GM12878 (cell line): ENCODE measurements around the gene C6orf52. TPM values are rescaled to one million over a fixed set of nuclear protein-coding genes. Genes with fewer than 3 reads are reported as not detected.

ENCODE experiments used
- ATAC-seq: fragments of 200-7000 bp; cut with Tn5 transposase; 3 replicates; pipeline ENCODE4 v1.9.1; 2020; ENCODE audit warnings: mild to moderate bottlenecking, moderate library complexity
- BruUV-seq: library from RNA; stranded (reverse); fragments of 400-500 nt; replicated peaks from 2 replicates; lab custom pipeline; 2021; lab: Mats Ljungman, UMichigan
- CTCF ChIA-PET: fragments of 300-600 bp; sonication (Branson Sonifier 250); formaldehyde crosslinking; extraction: SDS; loops from one replicate; lab custom pipeline; 2021; ENCODE audit warnings: inconsistent platforms; lab: Yijun Ruan, JAX
- POLR2A ChIA-PET: fragments of 350-600 bp; formaldehyde crosslinking; extraction: SDS; loops from one replicate; lab custom pipeline; 2021; ENCODE audit warnings: inconsistent platforms; lab: Charles Lee
- RAD21 ChIA-PET: fragments of 300-600 bp; sonication (Branson Sonifier 250); formaldehyde crosslinking; loops from one replicate; lab custom pipeline; 2023; ENCODE audit warnings: antibody characterized with exemption; ENCODE audit not compliant: unreplicated experiment; lab: Charles Lee
- SMC1A ChIA-PET: fragments of 300-600 bp; sonication (Branson Sonifier 250); formaldehyde crosslinking; loops from one replicate; lab custom pipeline; 2023; ENCODE audit not compliant: unreplicated experiment, uncharacterized antibody; lab: Charles Lee
- DNase-seq: peaks from one replicate; pipeline ENCODE4 v3.0.0-alpha.2; 2011; ENCODE audit warnings: low read depth, low spot score
- FAIRE-seq: peaks from 3 replicates; lab custom pipeline; 2011; peaks lifted over from hg19 to GRCh38; lab: Jason Lieb, UNC
- H2AFZ ChIP-seq: 2 replicates; pipeline ENCODE4 v1.6.0; 2011; ENCODE audit warnings: low read depth, low read length, control low read depth; ENCODE audit not compliant: control insufficient read depth
- H3K27ac ChIP-seq: 2 replicates; pipeline ENCODE4 v1.5.1; 2011; ENCODE audit warnings: control low read depth; ENCODE audit not compliant: control insufficient read depth, insufficient read depth
- H3K27me3 ChIP-seq, 2 experiments: replicated peaks in 1 of 2; 2 replicates each; pipeline versions ENCODE4 v1.6.0 to v1.6.1; 2011; ENCODE audit warnings: low read length in 1 of 2; ENCODE audit not compliant: control insufficient read depth in 2 of 2, insufficient read depth in 2 of 2
- H3K36me3 ChIP-seq, 2 experiments: 2 replicates each; pipeline ENCODE4 v1.5.1; 2011; ENCODE audit warnings: low read length in 1 of 2; ENCODE audit not compliant: control insufficient read depth in 2 of 2, insufficient read depth in 2 of 2
- H3K4me1 ChIP-seq: 2 replicates; pipeline ENCODE4 v1.6.1; 2011; ENCODE audit warnings: mild to moderate bottlenecking, low read length, moderate library complexity, mixed read lengths; ENCODE audit not compliant: control insufficient read depth, insufficient read depth
- H3K4me2 ChIP-seq: 2 replicates; pipeline ENCODE4 v1.6.0; 2011; ENCODE audit warnings: control low read depth; ENCODE audit not compliant: control insufficient read depth, insufficient read depth
- H3K4me3 ChIP-seq: fragments of 200-600 bp; sonication (generic); 2 replicates; pipeline ENCODE4 v1.5.1; 2016
- H3K79me2 ChIP-seq: 2 replicates; pipeline ENCODE4 v1.6.0; 2011; ENCODE audit warnings: low read length; ENCODE audit not compliant: control insufficient read depth, insufficient read depth
- H3K9ac ChIP-seq: 2 replicates; pipeline ENCODE4 v1.8.0; 2011; ENCODE audit warnings: low read length, control low read depth, mixed read lengths; ENCODE audit not compliant: control insufficient read depth, insufficient read depth
- H3K9me3 ChIP-seq: replicated peaks from 3 replicates; pipeline ENCODE4 v1.5.1; 2011; ENCODE audit warnings: mild to moderate bottlenecking, low read length; ENCODE audit not compliant: control insufficient read depth, insufficient read depth
- H4K20me1 ChIP-seq: 2 replicates; pipeline ENCODE4 v1.6.0; 2011; ENCODE audit not compliant: control insufficient read depth, insufficient read depth
- ATF7 ChIP-seq: fragments of 450-650 bp; IDR thresholded peaks from 2 replicates; pipeline ENCODE4 v1.6.1; 2016; ENCODE audit warnings: low read depth, mild to moderate bottlenecking
- BCL11A ChIP-seq: IDR thresholded peaks from 2 replicates; pipeline ENCODE4 v1.6.1; 2011; ENCODE audit warnings: low read depth, low read length
- EGR1 ChIP-seq, 2 experiments: IDR thresholded peaks; 1 replicate in 1 of 2; 2 replicates in 1 of 2; pipeline ENCODE4 v1.6.1; 2011 to 2012; ENCODE audit warnings: low read depth in 2 of 2, low read length in 2 of 2, borderline replicate concordance in 1 of 2, mild to moderate bottlenecking in 1 of 2, moderate library complexity in 1 of 2
- EP300 ChIP-seq, 2 experiments: fragments of 150-350 bp in 1 of 2; IDR thresholded peaks; 2 replicates each; pipeline ENCODE4 v1.6.1; 2011 to 2012; ENCODE audit warnings: low read depth in 2 of 2, low read length in 2 of 2, borderline replicate concordance in 1 of 2, improper control_type of control experiment in 1 of 2, inconsistent platforms in 1 of 2; ENCODE audit not compliant: control insufficient read depth in 1 of 2
- ESRRA ChIP-seq: IDR thresholded peaks from 2 replicates; pipeline ENCODE4 v1.6.1; 2012; ENCODE audit warnings: mild to moderate bottlenecking, low read length, improper control_type of control experiment
- IKZF1 ChIP-seq: fragments of 450-650 bp; conservative IDR thresholded peaks from 2 replicates; pipeline ENCODE4 v1.6.1; 2017; ENCODE audit warnings: antibody characterized with exemption, mild to moderate bottlenecking
- MTA2 ChIP-seq: fragments of 450-650 bp; IDR thresholded peaks from 2 replicates; pipeline ENCODE4 v1.6.1; 2016; ENCODE audit warnings: low read depth, mild to moderate bottlenecking, moderate library complexity
- MYB ChIP-seq: fragments of 150-350 bp; IDR thresholded peaks from 2 replicates; pipeline ENCODE4 v1.6.1; 2014; ENCODE audit warnings: mild to moderate bottlenecking, low read depth, low read length, borderline replicate concordance
- NR2C2 ChIP-seq: IDR thresholded peaks from 2 replicates; pipeline ENCODE4 v1.6.1; 2011; ENCODE audit warnings: borderline replicate concordance, low read depth; ENCODE audit not compliant: control insufficient read depth, insufficient read length
- PAX5 ChIP-seq: IDR thresholded peaks from 2 replicates; pipeline ENCODE4 v1.6.1; 2011; ENCODE audit warnings: low read depth, low read length, borderline replicate concordance
- POLR2A ChIP-seq: IDR thresholded peaks from 2 replicates; pipeline ENCODE4 v1.6.1; 2011; ENCODE audit warnings: low read depth, mild to moderate bottlenecking, low read length
- POLR2AphosphoS2 ChIP-seq: IDR thresholded peaks from 2 replicates; pipeline ENCODE4 v1.6.1; 2011; ENCODE audit warnings: low read depth, mild to moderate bottlenecking, low read length, improper control_type of control experiment, moderate library complexity
- STAT1 ChIP-seq: fragments of 450-650 bp; conservative IDR thresholded peaks from 2 replicates; pipeline ENCODE4 v1.6.1; 2014; ENCODE audit warnings: antibody characterized with exemption, mild to moderate bottlenecking
- YY1 ChIP-seq: IDR thresholded peaks from 2 replicates; pipeline ENCODE4 v1.6.1; 2011; ENCODE audit warnings: low read depth, mild to moderate bottlenecking, low read length
- WGBS: methylation state at CpG from one replicate; pipeline ENCODE4 v1.1.6; 2016; ENCODE audit warnings: low lambda C conversion rate; ENCODE audit not compliant: insufficient replicate concordance, insufficient coverage; ENCODE audit errors: missing lambda C conversion rate; 5-methylcytosine and 5-hydroxymethylcytosine counted together
- in situ Hi-C: fragments of 300-500 bp; cut with MboI; formaldehyde crosslinking; loops from 9 replicates; pipeline ENCODE4 v1.14.3; 2018; ENCODE audit warnings: mixed read lengths
- intact Hi-C: fragments of 100-400 bp; cut with micrococcal nuclease; formaldehyde crosslinking; loops from one replicate; pipeline ENCODE4 v1.14.2; 2022; ENCODE audit not compliant: unreplicated experiment
- polyA plus RNA-seq, 11 experiments: library from polyadenylated mRNA; depleted of rRNA in 4 of 11; unstranded in 6 of 11; stranded (reverse) in 5 of 11; fragments of >200 nt; fragmentation: Nextera tagmentation in 4 of 11; fragmentation: Illumina TruSeq in 1 of 11; extraction: Ambion mirVana in 4 of 11; extraction: Trizol in 1 of 11; gene quantifications; 1 replicate in 1 of 11; 2 replicates in 10 of 11; pipeline versions ENCODE4 v1.2.1 to v1.2.3, GENCODE V29; 2011 to 2016; ENCODE audit warnings: inconsistent platforms in 2 of 11, missing spikeins in 2 of 11, low read depth in 1 of 11
- total RNA-seq, 4 experiments: library from RNA; depleted of rRNA in 3 of 4; stranded (reverse); fragments of >200 nt in 3 of 4; fragmentation: Illumina TruSeq in 1 of 4; extraction: Trizol in 1 of 4; gene quantifications; 2 replicates each; pipeline versions ENCODE4 v1.2.1 to v1.2.3, GENCODE V29; 2013 to 2021
- TF ChIP-seq, protein P1 (sequence below): IDR thresholded peaks from 2 replicates; pipeline ENCODE4 v1.6.1; 2012; ENCODE audit warnings: mild to moderate bottlenecking, low read depth, low read length
- TF ChIP-seq, protein P2 (sequence below): fragments of 450-650 bp; IDR thresholded peaks from 2 replicates; pipeline ENCODE4 v1.6.1; 2017; ENCODE audit warnings: antibody characterized with exemption, mild to moderate bottlenecking, moderate library complexity
- TF ChIP-seq, protein P3 (sequence below): IDR thresholded peaks from 2 replicates; pipeline ENCODE4 v1.6.1; 2011; ENCODE audit warnings: borderline replicate concordance, low read depth, mild to moderate bottlenecking, moderate library complexity, mixed read lengths, low read length; ENCODE audit not compliant: insufficient read depth; ENCODE audit errors: extremely low read length

C6orf52 gene
- total and polyA plus RNA-seq, 10 of the 15 experiments (the other 5 are each of a cell fraction or from before 2014, with no cell fraction given) = 2.7 to 15.1 (median 4.9) TPM

DNA sequence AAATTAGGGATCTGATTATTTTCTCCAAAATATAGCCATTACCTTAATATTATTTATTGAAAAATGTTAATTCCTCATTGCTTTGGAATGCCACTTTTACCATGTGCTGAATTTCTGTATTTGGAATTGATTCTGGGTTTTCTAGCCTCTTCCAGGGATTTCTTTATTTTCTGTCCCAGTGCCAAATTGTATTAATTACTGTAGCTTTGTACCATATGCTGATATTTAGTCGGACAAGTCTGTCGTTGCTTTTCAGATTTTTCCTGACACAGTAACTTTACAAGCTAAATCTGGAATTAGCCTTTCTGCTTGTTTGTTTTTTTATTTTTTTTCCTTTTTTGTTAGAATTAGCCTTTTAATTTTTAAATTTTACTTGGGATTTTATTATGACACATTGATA lies 42.3 kb upstream of the C6orf52 start (continued):
- TF ChIP-seq, protein P1, sequence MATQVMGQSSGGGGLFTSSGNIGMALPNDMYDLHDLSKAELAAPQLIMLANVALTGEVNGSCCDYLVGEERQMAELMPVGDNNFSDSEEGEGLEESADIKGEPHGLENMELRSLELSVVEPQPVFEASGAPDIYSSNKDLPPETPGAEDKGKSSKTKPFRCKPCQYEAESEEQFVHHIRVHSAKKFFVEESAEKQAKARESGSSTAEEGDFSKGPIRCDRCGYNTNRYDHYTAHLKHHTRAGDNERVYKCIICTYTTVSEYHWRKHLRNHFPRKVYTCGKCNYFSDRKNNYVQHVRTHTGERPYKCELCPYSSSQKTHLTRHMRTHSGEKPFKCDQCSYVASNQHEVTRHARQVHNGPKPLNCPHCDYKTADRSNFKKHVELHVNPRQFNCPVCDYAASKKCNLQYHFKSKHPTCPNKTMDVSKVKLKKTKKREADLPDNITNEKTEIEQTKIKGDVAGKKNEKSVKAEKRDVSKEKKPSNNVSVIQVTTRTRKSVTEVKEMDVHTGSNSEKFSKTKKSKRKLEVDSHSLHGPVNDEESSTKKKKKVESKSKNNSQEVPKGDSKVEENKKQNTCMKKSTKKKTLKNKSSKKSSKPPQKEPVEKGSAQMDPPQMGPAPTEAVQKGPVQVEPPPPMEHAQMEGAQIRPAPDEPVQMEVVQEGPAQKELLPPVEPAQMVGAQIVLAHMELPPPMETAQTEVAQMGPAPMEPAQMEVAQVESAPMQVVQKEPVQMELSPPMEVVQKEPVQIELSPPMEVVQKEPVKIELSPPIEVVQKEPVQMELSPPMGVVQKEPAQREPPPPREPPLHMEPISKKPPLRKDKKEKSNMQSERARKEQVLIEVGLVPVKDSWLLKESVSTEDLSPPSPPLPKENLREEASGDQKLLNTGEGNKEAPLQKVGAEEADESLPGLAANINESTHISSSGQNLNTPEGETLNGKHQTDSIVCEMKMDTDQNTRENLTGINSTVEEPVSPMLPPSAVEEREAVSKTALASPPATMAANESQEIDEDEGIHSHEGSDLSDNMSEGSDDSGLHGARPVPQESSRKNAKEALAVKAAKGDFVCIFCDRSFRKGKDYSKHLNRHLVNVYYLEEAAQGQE = no peak
- no peak for TF ChIP-seq POLR2AphosphoS2
- TF ChIP-seq, protein P2, sequence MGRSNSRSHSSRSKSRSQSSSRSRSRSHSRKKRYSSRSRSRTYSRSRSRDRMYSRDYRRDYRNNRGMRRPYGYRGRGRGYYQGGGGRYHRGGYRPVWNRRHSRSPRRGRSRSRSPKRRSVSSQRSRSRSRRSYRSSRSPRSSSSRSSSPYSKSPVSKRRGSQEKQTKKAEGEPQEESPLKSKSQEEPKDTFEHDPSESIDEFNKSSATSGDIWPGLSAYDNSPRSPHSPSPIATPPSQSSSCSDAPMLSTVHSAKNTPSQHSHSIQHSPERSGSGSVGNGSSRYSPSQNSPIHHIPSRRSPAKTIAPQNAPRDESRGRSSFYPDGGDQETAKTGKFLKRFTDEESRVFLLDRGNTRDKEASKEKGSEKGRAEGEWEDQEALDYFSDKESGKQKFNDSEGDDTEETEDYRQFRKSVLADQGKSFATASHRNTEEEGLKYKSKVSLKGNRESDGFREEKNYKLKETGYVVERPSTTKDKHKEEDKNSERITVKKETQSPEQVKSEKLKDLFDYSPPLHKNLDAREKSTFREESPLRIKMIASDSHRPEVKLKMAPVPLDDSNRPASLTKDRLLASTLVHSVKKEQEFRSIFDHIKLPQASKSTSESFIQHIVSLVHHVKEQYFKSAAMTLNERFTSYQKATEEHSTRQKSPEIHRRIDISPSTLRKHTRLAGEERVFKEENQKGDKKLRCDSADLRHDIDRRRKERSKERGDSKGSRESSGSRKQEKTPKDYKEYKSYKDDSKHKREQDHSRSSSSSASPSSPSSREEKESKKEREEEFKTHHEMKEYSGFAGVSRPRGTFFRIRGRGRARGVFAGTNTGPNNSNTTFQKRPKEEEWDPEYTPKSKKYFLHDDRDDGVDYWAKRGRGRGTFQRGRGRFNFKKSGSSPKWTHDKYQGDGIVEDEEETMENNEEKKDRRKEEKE = no peak
- TF ChIP-seq, all 136 proteins: peak for 0

DNA sequence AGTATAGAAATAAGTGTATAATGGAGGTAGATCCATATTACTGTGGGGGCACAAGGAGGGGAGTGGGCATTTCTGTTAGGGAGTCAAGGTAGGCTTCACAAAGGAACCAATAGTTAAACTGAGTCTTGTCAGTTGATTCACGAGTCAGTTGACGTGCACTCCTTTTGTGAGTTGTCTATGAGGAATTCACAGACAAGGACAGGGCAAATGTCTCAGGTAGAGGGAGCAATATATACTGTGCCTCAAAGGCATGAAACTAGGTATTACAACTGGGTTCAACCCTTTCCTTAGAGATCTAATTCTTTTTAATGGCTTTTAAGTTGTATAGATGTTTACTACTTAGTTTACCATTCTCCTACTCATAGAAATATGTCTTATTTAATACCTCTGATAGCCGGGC lies 39.4 kb upstream of the C6orf52 start:
- H3K4me2 ChIP-seq = no peak overlapping the region
- POLR2A ChIA-PET = interaction anchor here (0.5 kb wide), 1 partner anchor 295 kb away, joined by 4 read pairs; no protein-coding TSS in a partner anchor
- H4K20me1 ChIP-seq = no peaks in the 10 kb centered on the region
- H3K4me3 ChIP-seq = no peak overlapping the region
- H2AFZ ChIP-seq = no peak overlapping the region
- ATAC-seq = no peak
- no peak overlapping the region for H3K27ac ChIP-seq
- H3K79me2 ChIP-seq = no peaks in the 10 kb centered on the region
- peaks cover 2 to 3% of the 10 kb centered on the region in 2 experiments; a peak in 1 of 4 replicates for H3K36me3 ChIP-seq
- CTCF ChIA-PET = interaction anchor here (0.6 kb wide), 1 partner anchor 14 kb away, joined by 3 read pairs; the partner anchor contains the start of gene TMEM14B
- intact Hi-C loops (no loop called here), in situ Hi-C loops (no loop called here)
- DNase-seq = no peak
- SMC1A ChIA-PET = no interaction called here
- no TSS peak for BruUV-seq
- no peak for FAIRE-seq
- RAD21 ChIA-PET = no interaction called here
- no peaks in the 10 kb centered on the region for H3K4me1 ChIP-seq
- H3K9me3 ChIP-seq = no peaks in the 10 kb centered on the region
- WGBS = 98% methylated on average over 3 of the region's 3 CpGs
- no peaks in the 10 kb centered on the region for H3K27me3 ChIP-seq
- H3K9ac ChIP-seq = no peak overlapping the region
- no peak for TF ChIP-seq MTA2
- TF ChIP-seq, protein P3, sequence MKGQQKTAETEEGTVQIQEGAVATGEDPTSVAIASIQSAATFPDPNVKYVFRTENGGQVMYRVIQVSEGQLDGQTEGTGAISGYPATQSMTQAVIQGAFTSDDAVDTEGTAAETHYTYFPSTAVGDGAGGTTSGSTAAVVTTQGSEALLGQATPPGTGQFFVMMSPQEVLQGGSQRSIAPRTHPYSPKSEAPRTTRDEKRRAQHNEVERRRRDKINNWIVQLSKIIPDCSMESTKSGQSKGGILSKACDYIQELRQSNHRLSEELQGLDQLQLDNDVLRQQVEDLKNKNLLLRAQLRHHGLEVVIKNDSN = no peak
- TF ChIP-seq MYB = no peak
- TF ChIP-seq ESRRA = no peak
- TF ChIP-seq IKZF1 = no peak
- no peak for TF ChIP-seq EGR1 (IDR thresholded peaks at IDR 0.05; ENCODE audit: borderline replicate concordance in 1 of 2, low read depth in 2 of 2, low read length in 2 of 2)
- no peak for TF ChIP-seq YY1
- no peak for TF ChIP-seq EP300 (IDR thresholded peaks at IDR 0.05; ENCODE audit: borderline replicate concordance in 1 of 2, control insufficient read depth in 1 of 2, low read depth in 2 of 2, low read length in 2 of 2)
- TF ChIP-seq ATF7 = no peak
- no peak for TF ChIP-seq BCL11A
- TF ChIP-seq POLR2A = no peak
- TF ChIP-seq PAX5 = no peak
- no peak for TF ChIP-seq STAT1
- TF ChIP-seq NR2C2 = no peak
